ENCODE data around the gene PHOX2A.
"Not testable (repeated sequence)": the region's sequence is repeated elsewhere in the genome, so short reads cannot be mapped to it uniquely, and the experiment has no call there.

The PHOX2A gene

GRCh38 chr11:72244060-72244360 lies at the start of gene PHOX2A:
Gene PHOX2A, minus strand, starts transcription at chr11:72244176. Its CDS starts 172 bp downstream, at chr11:72244004.
- in situ Hi-C loops (cut with MboI; ENCODE audit: low pct_unique_long_range_greater_than_20kb, low sequenced_read_pairs) = no loop called here
- no peak for DNase-seq

GRCh38 chr11:72293391-72293790 lies 49.4 kb upstream of the PHOX2A start:
- in situ Hi-C loops (cut with MboI; ENCODE audit: low pct_unique_long_range_greater_than_20kb, low sequenced_read_pairs) = no loop called here
- no peak for DNase-seq

GRCh38 chr11:72292106-72292785 lies 48.3 kb upstream of the PHOX2A start:
- in situ Hi-C loops (cut with MboI; ENCODE audit: low pct_unique_long_range_greater_than_20kb, low sequenced_read_pairs) = no loop called here
- DNase-seq = no peak

DNA sequence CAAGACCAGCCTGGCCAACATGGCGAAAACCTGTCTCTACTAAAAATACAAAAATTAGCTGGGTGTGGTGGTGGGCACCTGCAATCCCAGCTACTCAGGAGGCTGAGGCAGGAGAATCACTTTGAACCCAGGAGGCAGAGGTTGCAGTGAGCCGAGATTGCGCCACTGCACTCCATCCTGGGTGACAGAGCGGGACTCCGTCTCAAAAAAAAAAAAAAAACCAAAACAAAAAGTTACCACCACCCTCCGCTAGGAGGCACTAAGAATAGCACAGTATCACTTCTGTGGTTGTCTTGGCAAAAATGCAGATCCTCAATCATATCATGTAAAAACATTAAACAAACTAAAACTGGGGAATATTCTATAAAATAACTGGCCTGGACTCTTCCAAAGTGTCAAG lies 46.8 kb upstream of the PHOX2A start:
- peak; percentile 55 for DNase-seq
- in situ Hi-C loops (cut with MboI; ENCODE audit: low pct_unique_long_range_greater_than_20kb, low sequenced_read_pairs) = not testable (repeated sequence)

DNA sequence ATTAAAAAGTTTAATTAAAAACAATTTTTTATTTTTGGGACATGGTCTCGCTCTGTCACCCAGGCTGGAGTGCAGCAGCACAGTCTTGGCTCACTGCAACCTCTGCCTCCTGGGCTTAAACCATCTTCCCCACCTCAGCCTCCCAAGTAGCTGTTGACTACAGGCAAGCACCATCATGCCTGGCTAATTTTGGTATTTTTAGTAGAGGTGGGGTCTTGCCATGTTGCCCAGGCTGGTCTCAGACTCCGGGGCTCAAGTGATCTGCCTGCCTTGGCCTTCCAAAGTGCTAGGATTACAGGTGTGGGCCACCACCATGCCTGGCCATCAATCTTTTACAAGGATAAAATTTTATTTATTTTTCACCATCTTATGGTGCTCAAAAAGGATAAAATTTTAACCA lies 43.3 kb upstream of the PHOX2A start:
- in situ Hi-C loops (cut with MboI; ENCODE audit: low pct_unique_long_range_greater_than_20kb, low sequenced_read_pairs) = no loop called here
- DNase-seq = no peak

DNA sequence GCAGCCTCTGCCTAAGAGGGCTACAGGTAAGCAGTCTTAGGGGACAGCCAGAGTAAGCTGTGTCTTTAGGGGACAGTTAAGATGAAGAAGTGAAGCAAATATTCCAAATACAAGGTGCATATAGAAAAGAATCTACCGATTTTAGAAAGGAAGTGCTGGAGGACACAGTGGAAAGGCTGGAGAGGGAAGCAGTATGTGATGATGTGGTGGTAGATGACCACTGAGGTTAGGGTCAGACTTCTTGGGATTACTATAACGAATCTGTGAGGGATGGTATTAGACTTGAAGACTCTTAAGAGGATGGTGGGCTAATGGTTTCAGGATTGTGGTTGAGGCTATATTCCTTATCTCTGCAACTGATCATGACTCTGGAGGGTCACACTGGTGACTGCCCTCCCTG lies 40.0 kb upstream of the PHOX2A start:
- DNase-seq = no peak
- in situ Hi-C loops (cut with MboI; ENCODE audit: low pct_unique_long_range_greater_than_20kb, low sequenced_read_pairs) = no loop called here

DNA sequence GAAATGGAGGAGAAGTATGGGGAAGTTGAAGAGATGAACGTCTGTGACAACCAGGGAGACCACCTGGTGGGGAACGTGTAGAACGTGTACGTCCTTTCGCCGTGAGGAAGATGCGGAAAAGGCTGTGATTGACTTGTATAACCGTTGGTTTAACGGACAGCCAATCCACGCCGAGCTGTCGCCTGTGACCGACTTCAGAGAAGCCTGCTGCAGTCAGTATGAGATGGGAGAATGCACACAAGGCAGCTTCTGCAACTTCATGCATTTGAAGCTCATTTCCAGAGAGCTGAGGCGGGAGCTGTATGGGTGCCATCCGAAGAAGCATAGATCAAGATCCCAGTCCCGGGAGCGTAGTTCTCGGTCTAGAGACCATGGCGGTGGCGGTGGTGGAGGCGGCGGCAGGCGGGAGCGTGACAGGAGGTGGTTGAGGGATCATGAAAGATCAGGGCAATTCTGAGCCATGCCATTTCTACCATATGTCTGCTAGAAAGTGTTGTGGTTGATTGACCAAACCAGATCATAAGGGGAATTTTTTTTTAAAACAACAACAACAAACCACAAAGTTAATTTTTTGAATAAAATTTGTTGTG lies 36.8 kb upstream of the PHOX2A start:
- in situ Hi-C loops (cut with MboI; ENCODE audit: low pct_unique_long_range_greater_than_20kb, low sequenced_read_pairs) = no loop called here
- DNase-seq = no peak

DNA sequence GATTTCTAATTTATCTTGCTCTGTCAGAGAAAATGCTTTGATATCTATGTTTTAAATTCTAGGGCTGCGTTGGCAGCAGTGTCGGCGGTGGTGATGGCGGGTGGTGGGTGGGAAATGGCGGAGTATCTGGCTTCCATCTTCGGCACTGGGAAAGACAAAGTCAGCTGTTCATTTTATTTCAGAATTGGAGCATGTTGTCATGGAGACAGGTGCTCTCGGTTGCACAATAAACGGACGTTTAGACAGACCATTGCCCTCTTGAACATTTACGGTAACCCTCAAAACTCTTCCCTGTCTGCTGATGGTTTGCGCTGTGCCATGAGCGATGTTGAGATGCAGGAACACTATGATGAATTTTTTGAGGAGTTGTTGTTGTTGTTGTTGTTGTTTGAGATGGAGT lies 36.1 kb upstream of the PHOX2A start:
- in situ Hi-C loops (cut with MboI; ENCODE audit: low pct_unique_long_range_greater_than_20kb, low sequenced_read_pairs) = no loop called here
- DNase-seq = no peak

DNA sequence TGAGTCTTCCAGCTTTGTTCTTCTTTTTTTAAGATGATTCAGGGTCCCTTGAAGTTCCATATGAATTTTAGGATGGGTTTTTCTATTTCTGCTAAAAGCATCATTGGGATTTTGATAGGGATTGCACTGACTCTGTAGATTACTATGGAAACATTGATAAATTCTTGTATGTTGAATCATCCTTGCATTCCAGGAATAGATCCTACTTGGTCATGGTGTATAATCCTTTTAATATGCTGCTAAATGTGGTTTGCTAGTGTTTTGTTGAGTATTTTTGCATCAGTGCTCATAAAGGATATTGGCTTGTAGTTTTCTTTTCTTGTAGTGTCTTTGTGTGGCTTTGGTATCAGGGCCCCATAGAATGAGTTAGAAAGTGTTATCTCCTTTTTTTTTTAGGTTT lies 34.9 kb upstream of the PHOX2A start:
- no peak for DNase-seq
- in situ Hi-C loops (cut with MboI; ENCODE audit: low pct_unique_long_range_greater_than_20kb, low sequenced_read_pairs) = no loop called here

DNA sequence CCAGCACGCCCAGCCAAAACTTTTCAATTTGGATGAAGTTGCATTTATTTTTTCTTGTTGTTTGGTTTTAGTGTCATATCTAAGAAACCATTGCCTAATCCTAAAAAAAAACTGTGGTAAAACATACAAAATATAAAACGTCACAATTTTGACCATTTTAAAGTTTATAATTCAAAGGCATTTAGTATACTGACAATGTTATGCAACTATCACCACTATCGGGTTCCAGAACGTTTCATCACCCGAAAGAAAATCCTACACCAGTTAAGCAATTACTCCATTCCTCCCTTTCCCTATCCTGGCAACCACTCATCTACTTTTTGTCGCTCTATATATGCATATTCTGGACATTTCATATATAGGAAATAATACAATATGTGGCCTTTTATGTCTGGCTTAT lies 30.5 kb upstream of the PHOX2A start:
- no peak for DNase-seq
- in situ Hi-C loops (cut with MboI; ENCODE audit: low pct_unique_long_range_greater_than_20kb, low sequenced_read_pairs) = no loop called here

DNA sequence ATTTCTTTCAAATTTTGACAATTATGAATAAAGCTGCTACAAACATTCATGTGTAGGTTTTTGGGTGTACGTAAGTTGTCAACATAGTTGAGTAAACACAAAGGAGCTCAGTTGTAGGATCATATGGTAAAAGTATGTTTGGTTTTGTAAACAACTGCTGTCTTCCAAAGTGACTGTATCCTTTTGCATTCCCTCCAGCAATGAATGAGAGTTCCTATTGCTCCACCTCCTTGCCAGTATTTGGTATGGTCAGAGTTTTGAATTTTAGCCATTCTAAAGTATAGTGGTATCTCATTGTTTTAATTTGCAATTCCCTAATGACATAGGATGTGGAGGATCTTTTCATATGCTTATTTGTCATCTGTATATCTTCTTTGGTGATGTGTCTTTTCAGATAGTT lies 28.0 kb upstream of the PHOX2A start:
- no peak for DNase-seq
- in situ Hi-C loops (cut with MboI; ENCODE audit: low pct_unique_long_range_greater_than_20kb, low sequenced_read_pairs) = no loop called here

GRCh38 chr11:72267956-72268617 lies 24.1 kb upstream of the PHOX2A start:
- in situ Hi-C loops (cut with MboI; ENCODE audit: low pct_unique_long_range_greater_than_20kb, low sequenced_read_pairs) = no loop called here
- DNase-seq = peak; percentile 13

DNA sequence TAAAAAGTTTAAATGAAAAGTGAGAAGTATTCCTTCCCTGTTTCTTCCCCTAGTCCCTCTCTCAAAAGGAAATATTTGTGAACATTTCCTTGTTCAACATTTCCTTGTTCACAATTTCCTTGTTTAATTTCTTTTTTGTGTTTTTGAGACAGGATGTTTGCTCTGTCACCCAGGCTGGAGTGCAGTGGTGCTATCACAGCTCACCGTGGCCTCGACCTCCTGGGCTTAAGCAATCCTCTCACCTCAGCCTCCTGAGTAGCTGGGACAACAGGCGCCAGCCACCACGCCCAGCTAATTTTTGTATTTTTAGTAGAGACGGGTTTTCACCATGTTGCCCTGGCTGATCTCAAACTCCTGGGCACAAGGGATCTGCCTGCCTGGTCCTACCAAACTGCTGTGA lies 23.0 kb upstream of the PHOX2A start:
- in situ Hi-C loops (cut with MboI; ENCODE audit: low pct_unique_long_range_greater_than_20kb, low sequenced_read_pairs); DNase-seq: not testable (repeated sequence)

- in situ Hi-C loops (cut with MboI; ENCODE audit: low pct_unique_long_range_greater_than_20kb, low sequenced_read_pairs) = no loop called here
- DNase-seq = no peak
Observed at GRCh38 chr11:72265951-72266350, 22.0 kb upstream of the PHOX2A start.

- DNase-seq = no peak
- in situ Hi-C loops (cut with MboI; ENCODE audit: low pct_unique_long_range_greater_than_20kb, low sequenced_read_pairs) = no loop called here
Observed at GRCh38 chr11:72263361-72263760, 19.4 kb upstream of the PHOX2A start.

DNA sequence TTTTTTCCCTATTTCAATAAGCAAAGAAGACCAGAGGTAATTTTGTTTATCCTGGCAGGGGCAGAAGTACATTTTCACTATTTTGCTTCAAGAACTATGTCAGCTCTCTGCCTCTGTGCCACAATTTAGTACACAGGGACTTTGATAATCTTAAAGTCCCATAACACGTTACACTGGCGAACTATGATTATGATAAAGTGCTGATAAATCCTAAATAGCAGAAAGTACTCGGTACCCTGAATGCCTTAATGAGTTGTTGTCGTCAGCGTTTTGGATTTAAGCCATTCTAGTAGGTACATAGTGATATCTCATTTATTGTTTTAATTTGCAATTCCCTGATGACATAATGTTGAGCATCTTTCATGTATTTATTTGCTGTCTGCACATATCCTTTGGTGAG lies 16.6 kb upstream of the PHOX2A start:
- DNase-seq = no peak
- in situ Hi-C loops (cut with MboI; ENCODE audit: low pct_unique_long_range_greater_than_20kb, low sequenced_read_pairs) = no loop called here

- in situ Hi-C loops (cut with MboI; ENCODE audit: low pct_unique_long_range_greater_than_20kb, low sequenced_read_pairs) = no loop called here
- DNase-seq = no peak
Observed at GRCh38 chr11:72259490-72259889, 15.5 kb upstream of the PHOX2A start.

DNA sequence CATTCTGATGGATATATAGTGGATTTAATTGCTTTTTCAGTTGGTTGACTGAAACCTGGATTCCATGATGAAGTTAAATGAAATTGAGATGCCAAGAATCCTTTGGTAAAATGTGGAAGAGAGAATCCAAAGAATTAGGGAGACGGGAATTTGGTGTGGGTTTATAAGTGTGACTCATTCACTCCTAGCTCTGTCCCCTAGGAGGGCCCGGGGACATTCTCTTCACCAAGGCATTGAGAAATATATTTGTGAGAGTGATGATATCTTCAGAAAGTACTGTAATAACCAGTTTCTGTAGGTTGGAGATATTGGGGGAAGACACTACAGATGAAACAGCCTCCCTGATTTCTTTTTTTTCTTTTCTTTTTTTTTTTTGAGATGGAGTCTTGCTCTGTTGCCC lies 13.6 kb upstream of the PHOX2A start:
- DNase-seq = no peak
- in situ Hi-C loops (cut with MboI; ENCODE audit: low pct_unique_long_range_greater_than_20kb, low sequenced_read_pairs) = no loop called here

DNA sequence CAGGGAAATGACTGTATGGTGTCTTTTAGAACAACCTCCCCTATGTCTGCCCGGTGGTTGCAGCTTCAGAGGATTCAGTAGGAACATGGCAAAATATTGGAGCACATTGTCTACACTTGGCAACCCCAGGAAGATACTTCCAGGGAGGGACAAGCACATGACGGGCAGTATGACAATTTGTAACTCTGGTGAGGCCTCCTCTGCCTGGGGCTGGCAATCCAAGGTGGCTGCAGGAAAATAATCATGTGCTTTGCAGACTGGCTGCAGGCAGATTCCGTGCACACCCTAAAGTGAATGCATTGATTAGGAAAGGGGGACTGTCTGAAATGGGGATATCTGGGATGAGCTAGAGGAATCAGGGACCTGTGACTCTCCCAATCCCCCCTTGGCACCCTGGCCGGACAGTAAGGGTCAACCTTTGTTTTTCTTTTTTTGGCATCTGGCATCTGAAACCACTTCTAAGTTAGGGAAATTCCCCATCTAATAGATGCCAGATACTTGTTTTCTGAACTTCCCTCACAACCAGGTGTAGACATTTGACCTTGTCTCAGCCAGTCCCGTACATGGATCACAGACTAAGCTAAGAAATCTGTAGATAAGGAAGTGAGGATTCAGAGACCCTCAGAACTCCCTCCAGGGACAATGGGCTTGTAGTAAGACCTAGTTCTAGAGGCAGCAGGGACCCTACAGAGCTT lies 10.5 kb upstream of the PHOX2A start:
- no peak for DNase-seq

DNA sequence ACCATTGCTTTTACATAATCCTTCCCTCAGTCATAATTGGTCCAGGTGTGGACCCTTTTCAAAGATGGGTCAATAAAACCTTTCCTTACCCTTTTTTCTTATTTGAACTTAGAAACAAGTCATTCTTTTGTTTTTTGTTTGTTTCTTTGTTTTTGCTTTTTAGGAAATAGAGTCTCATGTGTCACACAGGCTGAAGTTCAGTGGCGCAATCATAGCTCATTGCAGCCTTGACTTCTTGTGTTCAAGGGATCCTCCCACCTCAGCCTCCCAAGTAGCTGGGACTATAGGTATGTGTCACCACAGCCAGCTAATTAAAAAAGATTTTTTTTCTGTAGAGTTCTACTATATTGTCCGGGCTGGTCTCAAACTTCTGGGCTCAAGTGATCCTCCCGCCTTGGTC lies 9.4 kb upstream of the PHOX2A start:
- in situ Hi-C loops (cut with MboI; ENCODE audit: low pct_unique_long_range_greater_than_20kb, low sequenced_read_pairs) = no loop called here
- DNase-seq = no peak

More for the DNA sequence above, 10.5 kb upstream of the PHOX2A start:
- in situ Hi-C loops (cut with MboI; ENCODE audit: low pct_unique_long_range_greater_than_20kb, low sequenced_read_pairs) = no loop called here

Measured in KBM-7 (cell line).